GM12892 (cell line): Measurements from ENCODE around the gene GSK3B.

Experiments
- POLR2A ChIP-seq: IDR thresholded peaks from 2 replicates; pipeline ENCODE4 v1.6.1; 2011; ENCODE audit warnings: low read depth, low read length, control low read depth
- TAF1 ChIP-seq: IDR thresholded peaks from 2 replicates; pipeline ENCODE4 v1.6.1; 2011; ENCODE audit warnings: low read depth, mild to moderate bottlenecking, control low read depth, low read length, borderline replicate concordance

- TF ChIP-seq POLR2A, result no peak
- TF ChIP-seq TAF1, result no peak
These were observed 232.6 kb downstream of the GSK3B start for GRCh38 chr3:119861681-119862080.
